HG02981 (cell line): ENCODE data around the gene VPS26B.

ENCODE experiments used
- ATAC-seq: cut with Tn5 transposase; IDR thresholded peaks from one replicate; pipeline ENCODE4 v1.9.1; 2021; ENCODE audit warnings: mild to moderate bottlenecking, moderate library complexity; ENCODE audit not compliant: unreplicated experiment

Gene VPS26B

DNA sequence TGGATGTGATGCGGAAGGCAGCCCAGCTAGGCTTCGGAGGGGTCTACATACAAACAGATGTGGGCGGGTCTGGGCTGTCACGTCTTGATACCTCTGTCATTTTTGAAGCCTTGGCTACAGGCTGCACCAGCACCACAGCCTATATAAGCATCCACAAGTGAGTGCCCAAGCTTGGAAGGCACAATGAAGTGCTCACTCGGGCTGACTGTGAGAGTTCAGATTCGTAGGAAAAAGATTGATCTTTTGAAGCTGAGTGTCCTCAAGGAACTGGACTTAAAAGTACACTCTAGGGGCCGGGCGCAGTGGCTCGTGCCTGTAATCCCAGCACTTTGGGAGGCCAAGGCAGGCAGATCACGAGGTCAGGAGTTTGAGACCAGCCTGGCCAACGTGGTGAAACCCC is 32.6 kb downstream of the VPS26B start:
- no peak for ATAC-seq

DNA sequence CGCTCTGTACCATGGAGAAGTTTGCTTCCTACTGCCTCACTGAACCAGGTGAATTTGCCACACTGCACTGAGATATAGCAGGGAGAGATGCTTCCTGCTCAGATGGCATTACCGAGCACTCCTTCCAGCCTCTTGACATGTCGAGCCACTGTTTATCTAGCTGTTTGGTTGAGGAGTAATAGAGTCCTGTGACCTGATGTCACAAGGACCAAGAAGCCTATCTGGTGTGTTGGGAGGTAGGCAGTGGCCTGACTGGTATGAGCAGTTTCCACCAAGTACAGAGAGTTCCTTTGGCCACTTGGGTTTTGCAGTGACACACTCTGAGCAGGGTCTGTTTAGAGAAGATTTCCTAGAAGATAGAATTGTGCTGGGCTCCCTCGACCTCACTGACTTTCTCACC is 34.1 kb downstream of the VPS26B start:
- ATAC-seq = no peak

DNA sequence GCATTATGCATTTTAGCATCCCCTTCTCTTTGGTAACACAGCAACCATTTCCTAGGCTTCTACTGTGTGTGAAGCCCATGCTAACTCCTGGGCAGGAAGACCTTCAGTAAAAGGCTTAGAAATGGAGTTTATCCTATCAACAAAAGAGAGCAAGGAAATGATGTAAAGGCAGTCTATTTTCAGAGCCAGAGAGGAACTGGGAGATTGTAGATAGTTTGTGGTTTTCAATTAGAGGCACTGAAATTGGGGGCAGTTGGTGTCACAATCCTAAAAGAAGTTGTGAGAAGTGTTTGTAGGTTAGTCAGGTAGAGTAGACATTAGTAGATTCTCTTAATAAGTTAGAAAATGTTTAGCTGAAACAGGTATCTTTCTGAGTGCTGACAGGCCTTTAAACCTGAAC is 36.0 kb downstream of the VPS26B start:
- ATAC-seq = no peak

DNA sequence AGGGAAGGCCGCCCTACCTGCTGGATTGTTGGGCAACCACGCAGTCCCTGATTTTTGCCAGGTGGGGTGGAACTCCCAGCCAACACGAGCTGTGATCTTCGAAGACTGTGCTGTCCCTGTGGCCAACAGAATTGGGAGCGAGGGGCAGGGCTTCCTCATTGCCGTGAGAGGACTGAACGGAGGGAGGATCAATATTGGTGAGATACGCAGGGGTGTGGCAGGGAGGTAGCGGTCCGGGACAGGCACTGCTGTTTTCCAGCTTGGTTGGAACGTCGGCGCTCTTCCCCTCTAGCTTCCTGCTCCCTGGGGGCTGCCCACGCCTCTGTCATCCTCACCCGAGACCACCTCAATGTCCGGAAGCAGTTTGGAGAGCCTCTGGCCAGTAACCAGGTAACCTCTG is 36.5 kb downstream of the VPS26B start:
- ATAC-seq = no peak

DNA sequence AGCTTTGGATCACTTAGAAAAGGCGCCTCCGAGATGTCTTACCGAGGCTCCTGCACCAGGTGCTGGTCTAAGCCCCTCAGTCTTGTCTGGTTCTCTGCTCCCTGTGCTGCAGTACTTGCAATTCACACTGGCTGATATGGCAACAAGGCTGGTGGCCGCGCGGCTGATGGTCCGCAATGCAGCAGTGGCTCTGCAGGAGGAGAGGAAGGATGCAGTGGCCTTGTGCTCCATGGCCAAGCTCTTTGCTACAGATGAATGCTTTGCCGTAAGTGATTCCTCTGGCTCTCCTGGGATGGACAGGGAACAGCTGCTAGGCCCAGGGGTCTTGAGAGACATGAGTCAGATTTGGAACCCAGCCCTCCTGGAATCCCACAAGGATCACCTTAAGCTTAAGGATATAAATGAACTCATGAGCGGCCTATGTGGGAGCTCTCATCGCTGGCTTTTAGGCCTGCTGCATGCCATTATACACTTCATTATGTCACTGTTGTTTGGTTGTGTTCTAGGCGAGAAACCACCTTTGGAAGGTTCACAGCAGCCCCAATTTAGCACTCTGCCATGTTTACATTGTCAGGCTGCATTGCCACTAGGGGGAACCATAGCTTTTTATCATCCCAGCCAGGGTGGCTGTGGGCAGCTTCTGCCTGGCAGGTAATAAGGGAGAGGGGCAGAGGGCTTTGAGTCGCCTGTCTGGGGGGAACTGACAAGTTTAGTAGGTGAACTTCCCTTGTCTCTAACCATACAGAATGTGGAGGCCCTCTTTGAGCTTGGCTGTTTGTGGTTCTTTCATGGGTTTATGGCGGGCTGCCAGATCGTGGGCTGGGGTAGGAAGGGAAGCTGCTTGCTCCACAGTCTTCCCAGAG is 37.4 kb downstream of the VPS26B start:
- no peak for ATAC-seq

DNA sequence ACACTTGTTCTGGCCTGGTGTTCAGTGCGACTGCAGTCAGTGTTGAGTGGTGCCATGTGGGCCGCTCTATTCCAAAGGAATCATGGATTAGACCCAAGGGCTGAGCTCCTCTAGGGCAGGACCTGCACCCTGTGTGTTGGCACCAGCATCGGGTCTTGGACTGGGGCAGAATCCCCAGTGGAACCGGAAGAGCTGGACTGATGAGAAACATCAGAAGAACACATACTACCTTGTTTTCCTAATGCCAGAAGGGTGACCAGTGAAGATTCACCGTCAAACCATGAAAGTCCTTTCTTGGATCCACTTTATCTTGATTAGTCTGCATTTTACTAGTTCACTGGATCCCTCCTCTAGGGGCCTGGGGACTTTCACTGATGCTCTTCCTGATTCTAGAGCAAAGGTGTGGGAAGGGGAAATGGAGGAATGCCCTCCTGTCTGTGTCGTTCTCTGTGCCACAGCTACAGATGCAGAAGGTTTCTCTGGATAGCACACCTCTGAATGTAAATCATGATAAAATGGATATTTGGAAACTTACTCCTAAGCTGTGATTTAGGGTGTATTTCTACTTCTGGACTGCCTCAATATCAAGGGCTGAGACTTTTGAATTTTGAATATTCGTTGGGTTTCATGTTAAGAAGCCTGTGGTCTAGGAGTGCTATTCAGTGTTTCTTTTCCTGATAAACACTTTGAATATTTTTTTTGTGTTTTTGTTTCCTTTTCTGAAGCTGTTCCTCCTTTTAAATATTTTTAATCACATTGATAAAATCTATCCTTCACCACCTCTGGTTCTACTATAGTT is 40.7 kb downstream of the VPS26B start:
- no peak for ATAC-seq

DNA sequence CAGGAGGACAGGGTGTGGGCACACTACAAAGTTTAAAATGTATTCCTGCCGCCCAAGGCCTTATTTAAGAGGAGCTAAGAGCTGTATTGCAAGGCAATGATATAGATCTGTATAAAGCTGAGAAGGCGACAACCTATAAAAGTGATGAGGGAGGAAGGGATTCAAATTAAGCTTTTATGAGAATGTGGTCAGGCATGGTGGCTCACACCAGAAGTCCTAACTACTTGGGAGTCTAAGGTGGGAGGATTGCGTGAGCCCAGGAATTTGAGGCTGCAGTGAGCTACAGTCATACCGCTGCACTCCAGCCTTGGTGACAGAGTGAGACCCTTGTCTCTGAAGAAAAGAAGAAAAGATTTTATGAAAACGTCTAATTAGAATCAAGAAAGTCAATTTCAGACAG is 42.0 kb downstream of the VPS26B start:
- ATAC-seq = no peak

DNA sequence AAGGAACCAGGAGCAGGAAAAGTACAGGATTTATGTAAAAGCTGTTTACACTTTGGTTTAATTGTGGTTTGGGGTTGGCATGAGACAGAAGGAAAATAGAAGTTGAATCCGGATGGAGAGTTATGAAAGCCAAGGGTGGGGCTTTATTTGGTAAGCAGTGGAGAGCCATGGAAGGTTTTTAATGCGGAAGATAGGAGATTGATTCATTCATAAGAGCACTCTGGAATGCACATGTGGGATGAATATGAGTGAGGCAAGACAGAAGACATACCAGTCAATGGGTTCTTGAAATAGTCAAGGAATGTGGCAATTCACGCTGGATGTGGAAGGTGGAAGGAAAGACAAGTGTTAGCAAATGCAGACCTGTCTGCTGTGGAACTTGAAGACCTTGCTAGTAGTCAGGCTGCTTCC is 42.4 kb downstream of the VPS26B start:
- ATAC-seq = no peak

DNA sequence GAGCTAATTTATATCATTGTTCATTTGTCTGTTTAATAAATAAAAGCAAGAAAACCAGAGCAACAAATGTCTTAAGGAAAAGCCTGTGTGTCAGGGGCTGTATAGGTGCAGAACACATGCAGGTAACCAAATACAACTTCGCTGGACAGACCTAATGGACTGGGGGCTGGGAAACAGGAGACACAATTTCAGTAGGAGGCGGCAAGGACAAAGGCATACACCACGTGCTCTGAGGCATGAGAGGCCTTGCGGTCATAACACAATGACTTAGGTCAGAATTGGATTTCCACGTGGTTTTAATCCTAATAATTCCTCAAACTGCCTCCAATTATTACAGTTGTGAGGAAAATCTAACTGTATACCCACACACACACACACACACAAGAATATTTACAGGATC is 43.0 kb downstream of the VPS26B start:
- ATAC-seq = no peak

DNA sequence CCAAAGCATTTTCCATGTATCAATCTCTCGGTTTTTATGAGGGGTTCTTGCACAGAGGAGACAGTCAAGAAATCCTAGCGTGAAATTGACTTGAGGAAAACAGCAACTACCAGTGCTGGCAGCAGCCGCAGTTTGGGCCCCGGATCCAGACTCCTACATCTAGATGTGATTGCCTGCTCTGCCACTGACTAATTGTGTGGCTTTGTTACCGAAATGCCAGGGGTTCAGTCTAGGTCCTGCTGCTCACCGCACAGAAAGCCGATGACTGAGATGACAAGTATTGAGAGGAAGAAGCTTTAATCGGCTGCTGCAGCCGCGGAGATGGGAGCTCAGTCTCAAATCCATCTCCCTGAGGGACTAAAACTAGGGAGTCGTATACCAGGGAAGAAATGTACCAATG is 43.5 kb downstream of the VPS26B start:
- no peak for ATAC-seq

DNA sequence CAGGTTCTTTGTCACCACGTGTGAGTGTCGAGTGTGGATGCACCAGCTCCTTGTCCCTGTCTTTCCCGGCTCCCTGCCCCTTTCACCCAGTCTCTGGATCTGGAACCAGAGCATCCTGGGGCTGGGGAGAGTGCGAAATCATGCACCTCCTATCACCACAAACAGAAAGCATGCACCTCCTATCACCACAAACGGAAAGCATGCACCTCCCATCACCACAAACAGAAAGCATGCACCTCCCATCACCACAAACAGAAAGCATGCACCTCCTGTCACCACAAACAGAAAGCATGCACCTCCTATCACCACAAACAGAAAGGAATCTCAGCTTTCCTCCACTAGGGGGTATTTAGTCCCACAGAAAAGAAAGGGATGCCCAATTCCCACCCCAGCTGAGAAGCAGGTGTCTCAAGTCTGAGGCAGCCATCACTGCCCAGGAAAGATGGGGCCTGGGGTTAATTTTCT is 45.8 kb downstream of the VPS26B start:
- no peak for ATAC-seq

DNA sequence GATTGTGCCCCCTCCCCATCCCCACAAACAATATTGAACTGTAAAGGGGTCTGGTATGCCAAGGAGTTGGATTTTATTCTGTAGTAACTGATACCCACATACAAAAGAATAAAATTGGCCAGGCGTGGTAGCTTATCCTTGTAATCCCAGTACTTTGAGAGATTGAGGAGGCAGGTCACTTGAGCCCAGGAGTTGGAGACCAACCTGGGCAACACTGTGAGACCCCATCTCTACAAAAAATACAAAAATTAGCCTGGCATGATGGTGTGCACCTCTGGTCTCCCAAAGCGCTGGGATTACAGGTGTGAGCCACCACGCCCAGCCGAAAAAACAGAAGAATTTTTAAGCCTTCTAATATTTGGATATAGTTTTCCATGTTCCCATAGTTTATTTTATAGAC is 47.5 kb downstream of the VPS26B start:
- no peak for ATAC-seq

DNA sequence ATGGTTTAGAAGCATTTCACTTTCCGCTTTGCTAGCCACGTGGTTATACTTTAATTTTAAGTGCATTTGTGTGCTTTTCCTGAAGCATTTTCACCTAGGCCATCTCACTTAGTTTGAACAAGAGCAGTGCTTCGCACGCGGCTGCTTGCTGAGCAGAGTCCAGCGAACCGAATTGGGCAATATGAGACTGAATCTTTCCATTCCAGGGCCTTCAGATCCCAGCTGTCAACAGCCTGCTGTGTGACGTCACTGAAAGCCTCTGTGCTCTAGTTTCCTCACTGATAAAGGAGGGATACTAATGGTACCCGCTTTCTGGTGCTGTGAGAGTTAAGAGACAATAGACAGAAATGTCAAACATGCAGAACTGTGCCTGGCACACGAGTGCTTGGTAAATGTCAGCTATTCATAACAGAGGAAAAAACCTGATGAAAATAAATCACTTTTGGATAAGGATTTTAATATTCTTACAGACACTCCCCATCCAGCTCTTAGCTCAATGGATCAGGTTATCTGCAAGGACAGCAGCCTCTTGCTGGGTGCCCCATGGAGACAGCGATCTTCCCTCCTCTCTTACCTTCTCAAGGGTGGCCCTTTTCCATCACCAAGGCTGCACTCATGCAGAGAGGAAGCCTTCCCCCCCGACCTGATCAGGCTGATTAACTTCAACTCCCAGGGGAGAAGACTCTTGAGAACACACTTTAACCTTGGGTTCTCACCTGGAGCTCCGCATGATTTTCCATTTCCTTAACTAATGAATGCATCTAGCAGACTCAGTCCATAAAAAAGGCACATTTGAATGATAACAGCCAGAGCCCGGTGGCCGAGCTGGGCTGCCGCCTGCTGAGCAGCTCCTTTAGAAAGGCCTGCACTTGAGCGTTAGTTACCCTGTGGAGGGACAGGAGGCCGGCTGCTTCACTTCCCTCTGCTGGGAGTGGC is 48.2 kb downstream of the VPS26B start:
- ATAC-seq = no peak

DNA sequence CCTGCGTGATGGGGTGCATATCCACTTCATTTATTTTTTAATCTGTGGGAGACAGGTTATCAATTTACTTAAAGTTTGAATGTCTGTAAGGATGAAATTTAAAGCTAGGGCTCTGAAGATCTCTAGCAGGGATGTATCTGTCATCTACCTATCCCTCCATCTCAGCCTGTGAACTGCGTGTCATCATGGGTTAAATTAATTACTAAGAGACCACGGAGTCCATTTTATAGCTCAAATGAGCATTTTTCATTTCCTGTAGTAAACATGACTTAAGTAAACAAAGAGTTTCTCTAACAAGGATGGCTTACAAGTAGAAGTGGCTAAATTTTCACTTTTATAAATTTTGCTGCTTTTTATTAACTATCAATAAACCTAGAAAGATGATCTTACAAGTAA is 48.8 kb downstream of the VPS26B start:
- ATAC-seq = no peak

DNA sequence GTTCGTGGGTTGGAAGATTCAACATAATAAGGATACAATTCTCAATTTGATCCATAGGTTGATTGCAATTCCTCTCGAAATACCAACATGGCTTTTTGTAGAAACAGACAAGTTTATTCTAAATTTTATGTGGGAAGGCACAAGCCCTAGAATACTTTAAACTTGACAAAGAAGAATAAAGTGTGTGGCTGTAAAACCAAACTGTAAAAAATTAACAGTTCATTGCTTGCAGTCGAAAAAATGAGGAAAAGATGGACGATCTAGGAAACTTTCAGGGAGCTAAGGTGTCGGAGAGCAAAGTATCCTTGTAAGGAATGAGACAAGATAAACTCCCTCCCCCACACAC is 50.7 kb downstream of the VPS26B start:
- no peak for ATAC-seq

DNA sequence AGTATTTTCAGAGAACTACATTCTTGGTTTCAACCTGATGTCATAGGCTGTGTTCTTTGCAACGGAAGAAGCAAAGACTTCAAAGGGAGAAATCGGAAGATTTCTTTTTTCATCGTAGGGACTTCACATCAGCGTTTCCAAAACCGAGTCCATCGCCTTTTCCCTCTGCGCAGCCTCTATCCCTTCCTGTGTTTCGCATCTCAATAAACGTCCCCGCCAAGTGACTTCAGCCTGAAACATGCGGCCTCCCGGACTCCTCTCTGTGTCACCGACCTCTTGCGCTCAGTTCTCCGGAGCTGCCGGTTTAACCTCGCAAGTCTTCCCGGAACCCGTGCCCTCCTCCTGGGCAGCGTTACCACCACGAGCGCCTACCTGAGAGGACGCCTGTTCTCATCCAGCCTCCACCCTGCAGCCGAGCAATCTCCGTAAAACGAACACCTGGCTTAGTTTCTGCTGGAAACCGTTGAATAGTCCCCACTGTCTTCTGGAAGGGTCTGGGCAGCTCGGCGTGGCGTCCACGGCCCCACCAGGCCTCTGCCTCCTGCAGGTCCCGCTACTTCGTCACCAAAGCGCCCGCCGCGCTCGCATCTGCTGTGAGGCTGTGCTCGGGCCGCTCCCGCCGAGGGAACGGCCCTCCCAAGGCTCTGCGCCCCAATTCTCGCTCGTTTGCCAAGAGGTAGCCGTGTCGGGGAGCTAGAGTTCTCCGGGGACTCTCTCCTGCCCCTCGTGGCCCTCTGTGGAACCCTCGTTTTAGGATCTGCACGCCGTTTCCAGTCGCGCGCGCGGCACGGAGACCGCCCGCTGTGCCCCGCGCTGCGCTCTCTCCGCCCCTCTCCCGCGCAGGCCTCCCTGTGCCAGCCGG is 51.3 kb downstream of the VPS26B start, which contains the start of gene GLB1L3:
TSS of gene GLB1L3 (plus strand) at position 846 of the 862 bp plus-strand sequence. CDS start 362 bp downstream, outside the sequence.
- ATAC-seq = peak; percentile 75

DNA sequence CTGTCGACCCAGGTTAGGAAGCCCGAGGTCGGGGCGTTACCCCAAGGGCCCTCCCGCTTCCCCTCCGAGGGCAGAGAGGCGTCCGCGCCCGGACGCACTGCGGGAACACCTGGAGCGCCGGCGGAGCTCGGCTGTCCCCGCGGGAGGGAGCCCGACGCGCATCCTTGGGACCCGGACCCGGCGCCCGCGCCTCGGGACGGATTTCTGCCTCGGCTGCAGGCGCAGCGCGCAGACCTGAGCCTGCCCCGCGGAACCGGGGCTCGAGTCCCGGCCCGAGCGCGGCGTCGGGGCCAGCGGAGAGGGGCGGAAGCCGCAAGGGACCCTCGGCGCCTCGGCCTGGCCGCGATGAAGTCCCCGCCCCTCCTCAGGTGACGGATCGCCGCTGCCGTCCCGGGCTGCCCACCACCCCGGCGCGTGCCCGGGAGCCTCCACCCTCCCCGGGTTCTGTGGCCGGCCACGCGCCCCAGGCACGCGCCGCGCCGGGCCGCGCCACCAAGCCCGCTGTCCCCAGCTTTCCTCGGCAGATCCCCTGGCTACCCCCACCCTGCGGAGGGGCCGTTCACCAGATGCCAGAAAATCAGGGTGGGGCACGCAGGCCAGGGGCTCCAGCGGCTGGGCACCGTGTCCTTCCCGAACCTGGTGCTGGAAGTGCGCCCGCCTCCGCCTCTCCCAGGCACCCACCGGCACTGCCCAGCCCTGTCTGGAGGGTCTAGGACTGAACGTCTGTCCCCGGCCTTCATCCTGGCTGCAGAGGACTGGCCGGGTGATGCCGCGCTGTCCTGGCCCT is 52.1 kb downstream of the VPS26B start:
- ATAC-seq = peak; percentile 17

DNA sequence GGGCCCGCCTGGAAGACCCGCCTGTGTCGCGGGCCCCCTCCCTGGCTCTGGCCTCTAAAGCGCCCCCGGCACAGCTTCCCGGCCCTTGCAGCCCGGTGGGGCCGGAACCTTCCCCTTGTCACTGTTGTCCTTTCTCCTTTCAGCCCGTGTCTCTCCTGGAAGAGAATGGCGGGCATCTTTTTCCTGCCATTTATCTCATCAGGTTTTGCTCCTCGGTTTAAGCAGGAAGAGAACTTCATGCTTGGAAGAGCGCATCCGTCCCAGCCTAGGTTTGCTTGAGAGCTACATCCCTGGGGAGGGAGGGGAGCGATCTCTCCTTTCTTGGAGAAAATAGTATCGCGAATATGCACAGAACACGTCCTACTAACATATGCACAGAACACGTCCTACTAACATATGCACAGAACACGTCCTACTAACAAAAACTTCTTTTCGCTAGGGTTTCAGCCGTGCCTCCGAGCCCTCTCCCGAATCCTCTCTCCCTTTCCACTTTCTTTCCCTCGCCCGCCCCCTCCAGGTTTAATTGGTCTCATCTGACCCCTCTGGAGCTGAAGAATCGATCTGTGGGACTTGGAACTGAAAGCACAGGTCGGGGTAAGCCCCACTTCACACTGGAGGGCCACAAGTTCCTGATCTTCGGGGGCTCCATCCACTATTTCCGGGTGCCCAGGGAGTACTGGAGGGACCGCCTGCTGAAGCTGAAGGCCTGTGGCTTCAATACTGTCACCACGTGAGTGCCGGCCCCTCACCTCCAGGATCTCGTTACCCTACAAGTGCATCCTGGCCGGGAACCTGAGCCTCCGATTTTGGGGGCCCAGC is 52.9 kb downstream of the VPS26B start:
- no peak for ATAC-seq
